Ascending aorta (tissue), 2 donors: ENCODE results near the gene GLB1L3. TPM values are rescaled to one million over a fixed set of nuclear protein-coding genes. Genes with fewer than 3 reads are reported as not detected.

ENCODE experiments used
- DNase-seq, 2 donors: peaks; one replicate each; pipeline ENCODE4 v3.0.0-alpha.2; 2019; ENCODE audit warnings: low spot score in 2 of 2
- H3K27ac ChIP-seq, 2 donors: fragments of 200-600 bp; sonication (generic); one replicate each; pipeline ENCODE4 v1.5.1; 2016 to 2017; ENCODE audit warnings: mild to moderate bottlenecking in 1 of 2
- H3K27me3 ChIP-seq: fragments of 200-600 bp; sonication (generic); one replicate; pipeline ENCODE4 v1.5.1; 2017
- H3K36me3 ChIP-seq, 2 donors: fragments of 200-600 bp; sonication (generic); one replicate each; pipeline ENCODE4 v1.5.1; 2016
- H3K4me1 ChIP-seq, 2 donors: fragments of 200-600 bp; sonication (generic); one replicate each; pipeline ENCODE4 v1.5.1; 2016 to 2017; ENCODE audit warnings: mild to moderate bottlenecking in 1 of 2
- H3K4me3 ChIP-seq, 2 donors: fragments of 200-600 bp; sonication (generic); one replicate each; pipeline ENCODE4 v1.5.1; 2016 to 2017; ENCODE audit warnings: mild to moderate bottlenecking in 1 of 2
- H3K9me3 ChIP-seq, 2 donors: fragments of 200-600 bp; sonication (generic); one replicate each; pipeline ENCODE4 v1.5.1; 2016
- CTCF ChIP-seq, 3 experiments: fragments of 200-600 bp in 2 of 3; fragments of 450-650 bp in 1 of 3; sonication (generic) in 2 of 3; IDR thresholded peaks; one replicate each; pipeline ENCODE4 v1.5.1; 2016 to 2019; ENCODE audit warnings: antibody characterized with exemption in 3 of 3, mild to moderate bottlenecking in 1 of 3, moderate library complexity in 1 of 3
- intact Hi-C: fragments of 100-400 bp; cut with DNase I; formaldehyde crosslinking; loops from one replicate; pipeline ENCODE4 v1.15.1; 2023
- total RNA-seq: library from RNA; depleted of rRNA; stranded (reverse); fragments of >200 nt; gene quantifications from one replicate; pipeline ENCODE4 v1.1.0, GENCODE V29; 2016

The GLB1L3 gene
- total RNA-seq, 1 donor from 2014 or later = not detected

- Histone ChIP-seq H3K36me3 (no peaks in the 10 kb centered on the region), H3K4me3 (no peak overlapping the region), H3K27ac (no peak overlapping the region), H3K9me3 (no peaks in the 10 kb centered on the region), H3K4me1 (peaks cover 0 to 9% of the 10 kb centered on the region in 2 donors), H3K27me3 (peaks cover 14% of the 10 kb centered on the region)
- intact Hi-C loops = no loop called here
- no peak for TF ChIP-seq CTCF (IDR thresholded peaks at IDR 0.05)
- peak in 1 of 2 donors; percentile 35 for DNase-seq
Observed at GRCh38 chr11:134272381-134273316, 3.5 kb upstream of the GLB1L3 start.

- H3K4me3 ChIP-seq = no peak overlapping the region
- intact Hi-C loops = no loop called here
- H3K36me3 ChIP-seq = no peaks in the 10 kb centered on the region
- no peak for DNase-seq
- peaks cover 0 to 9% of the 10 kb centered on the region in 2 donors for H3K4me1 ChIP-seq
- H3K9me3 ChIP-seq = no peaks in the 10 kb centered on the region
- TF ChIP-seq CTCF (IDR thresholded peaks at IDR 0.05) = no peak
- H3K27ac ChIP-seq = no peak overlapping the region
- H3K27me3 ChIP-seq = peaks cover 14% of the 10 kb centered on the region
Observed at GRCh38 chr11:134273317-134273712, 2.9 kb upstream of the GLB1L3 start.

DNA sequence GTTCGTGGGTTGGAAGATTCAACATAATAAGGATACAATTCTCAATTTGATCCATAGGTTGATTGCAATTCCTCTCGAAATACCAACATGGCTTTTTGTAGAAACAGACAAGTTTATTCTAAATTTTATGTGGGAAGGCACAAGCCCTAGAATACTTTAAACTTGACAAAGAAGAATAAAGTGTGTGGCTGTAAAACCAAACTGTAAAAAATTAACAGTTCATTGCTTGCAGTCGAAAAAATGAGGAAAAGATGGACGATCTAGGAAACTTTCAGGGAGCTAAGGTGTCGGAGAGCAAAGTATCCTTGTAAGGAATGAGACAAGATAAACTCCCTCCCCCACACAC is 1.0 kb upstream of the GLB1L3 start:
- TF ChIP-seq CTCF (IDR thresholded peaks at IDR 0.05) = no peak
- Histone ChIP-seq H3K4me1 (peaks cover 0 to 9% of the 10 kb centered on the region in 2 donors), H3K9me3 (no peaks in the 10 kb centered on the region), H3K36me3 (no peaks in the 10 kb centered on the region), H3K27me3 (peaks cover 14% of the 10 kb centered on the region), H3K27ac (no peak overlapping the region), H3K4me3 (no peak overlapping the region)
- no peak for DNase-seq
- intact Hi-C loops = no loop called here

- peak in 1 of 2 donors; percentile 37 for DNase-seq
- intact Hi-C loops = no loop called here
- no peak overlapping the region for H3K27ac ChIP-seq
Observed at GRCh38 chr11:134276396-134277182, 410 bp downstream of the GLB1L3 start.

More at GRCh38 chr11:134276396-134277182, 410 bp downstream of the GLB1L3 start:
- Histone ChIP-seq H3K27me3 (peaks cover 14% of the 10 kb centered on the region), H3K4me3 (peak overlapping the region; percentile 38 to 49), H3K4me1 (peaks cover 0 to 9% of the 10 kb centered on the region in 2 donors), H3K9me3 (no peaks in the 10 kb centered on the region), H3K36me3 (no peaks in the 10 kb centered on the region)
- no peak for TF ChIP-seq CTCF (IDR thresholded peaks at IDR 0.05)
